Stimulated activated CD4-positive, alpha-beta T cell treated with anti-CD3 and anti-CD28 coated beads, Interleukin-12 subunit alpha, Interleukin-12 subunit beta, amount 100 ng/mL, for 48 hours (primary cell): ENCODE measurements around the gene ALPL.
"Not testable (repeated sequence)": the region's sequence is repeated elsewhere in the genome, so short reads cannot be mapped to it uniquely, and the experiment has no call there.

ENCODE experiments used
- DNase-seq, 3 donors: peaks; one replicate each; pipeline ENCODE4 v3.0.0-alpha.2; 2020; ENCODE audit warnings: low read depth in 2 of 3, low spot score in 1 of 3

Gene ALPL

DNA sequence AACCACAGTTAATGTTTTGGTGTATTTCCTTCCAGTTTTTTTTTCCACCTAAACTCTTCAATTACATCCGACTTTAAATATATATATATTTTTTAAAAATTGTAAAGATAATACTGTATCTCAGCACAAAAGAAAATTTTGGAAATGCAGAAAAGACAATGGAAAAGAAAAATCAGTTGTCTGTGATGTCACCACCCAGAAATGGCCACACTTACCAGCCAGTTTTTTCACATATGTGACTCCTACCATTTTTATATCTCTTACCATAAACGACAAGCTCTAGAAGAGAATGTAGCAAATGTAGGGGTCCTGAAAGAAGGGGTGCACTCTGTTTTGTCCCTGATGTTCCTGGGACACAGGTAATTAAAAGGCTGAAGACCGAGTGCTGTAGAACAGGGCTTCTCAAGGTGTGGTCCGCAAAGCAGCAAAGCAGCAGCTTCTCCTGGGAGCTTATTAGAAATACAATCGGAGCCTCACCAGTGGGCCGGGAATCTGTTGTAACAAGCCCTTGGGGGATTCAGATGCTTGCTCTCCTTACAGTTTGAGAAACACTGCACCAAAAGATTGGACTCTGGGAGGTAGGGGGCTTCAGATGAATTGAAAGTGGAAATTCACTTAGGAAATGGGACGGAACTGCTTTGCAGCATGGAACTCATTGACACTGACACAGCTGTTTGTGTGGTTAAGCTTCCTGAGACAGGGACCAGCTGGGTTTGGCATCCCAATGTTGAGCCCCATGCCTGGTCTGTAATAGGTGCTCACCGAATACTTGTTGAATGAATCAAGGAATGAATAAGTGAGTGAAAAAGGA is 44.1 kb downstream of the ALPL start:
- DNase-seq: no peak

DNA sequence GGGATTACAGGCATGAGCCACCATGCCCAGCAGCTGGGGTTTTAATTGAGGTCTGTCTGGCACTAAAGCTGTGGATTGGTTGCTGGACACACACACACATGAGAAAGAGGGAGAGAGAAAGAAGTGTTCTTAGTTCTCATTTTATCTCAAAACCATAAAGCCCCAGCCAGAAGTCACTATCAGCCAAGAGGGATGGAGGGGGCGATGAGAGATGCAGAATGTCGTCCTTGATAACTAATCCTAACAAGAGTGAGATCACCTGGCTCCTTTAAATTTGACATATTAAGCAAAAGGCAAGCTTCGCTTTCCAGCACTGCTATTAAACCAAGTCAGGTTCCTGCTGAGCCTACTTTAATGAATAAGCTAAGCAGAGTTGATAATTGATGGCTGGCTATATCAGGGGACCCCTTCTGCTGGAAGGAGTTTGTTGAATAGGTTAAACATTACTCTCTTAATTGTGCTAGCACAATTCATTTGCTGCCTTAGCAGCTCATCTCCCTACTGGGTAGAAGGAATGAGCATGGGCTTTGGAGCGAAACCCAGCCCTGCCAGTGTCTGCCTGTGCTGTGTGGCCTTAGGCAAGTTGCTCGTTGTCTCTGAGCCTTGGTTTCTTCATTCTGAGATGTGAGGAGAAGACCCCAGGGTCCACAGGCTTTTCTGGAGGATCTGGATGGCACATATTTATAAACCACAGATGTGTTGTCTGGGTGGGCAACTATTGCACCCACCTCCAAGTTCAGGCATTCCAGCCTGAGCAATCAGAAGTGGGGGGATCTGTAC is 50.8 kb downstream of the ALPL start:
- no peak for DNase-seq

DNA sequence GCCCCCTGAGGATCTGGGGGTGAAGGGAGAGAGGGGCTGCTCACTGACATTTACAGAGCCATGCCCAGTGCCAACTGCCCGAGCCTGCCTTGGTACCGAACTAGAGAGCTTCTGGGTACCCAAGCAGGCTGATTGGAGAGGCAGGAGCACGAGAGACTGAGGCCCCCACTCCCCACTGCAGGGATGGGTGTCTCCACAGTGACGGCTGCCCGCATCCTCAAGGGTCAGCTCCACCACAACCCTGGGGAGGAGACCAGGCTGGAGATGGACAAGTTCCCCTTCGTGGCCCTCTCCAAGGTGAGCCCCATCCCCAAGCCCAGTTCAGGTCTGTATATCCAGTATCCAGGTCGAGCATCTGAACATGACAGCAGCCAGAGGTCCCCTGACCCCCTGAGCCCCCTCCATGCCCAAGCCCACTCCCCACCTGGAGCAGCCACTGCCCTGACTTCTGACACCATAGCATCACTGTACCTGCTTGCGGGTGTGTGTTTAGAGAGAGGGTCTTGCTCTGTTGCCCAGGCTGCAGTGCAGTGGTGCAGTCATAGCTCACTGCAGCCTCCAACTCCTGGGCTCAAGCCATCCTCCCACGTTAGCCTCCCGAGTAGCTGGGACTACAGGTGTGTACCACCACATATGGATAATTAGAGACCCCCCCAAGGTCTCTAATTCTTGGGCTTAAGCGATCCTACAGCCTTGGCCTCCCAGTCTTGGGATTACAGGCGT is 51.9 kb downstream of the ALPL start:
- no peak for DNase-seq

DNA sequence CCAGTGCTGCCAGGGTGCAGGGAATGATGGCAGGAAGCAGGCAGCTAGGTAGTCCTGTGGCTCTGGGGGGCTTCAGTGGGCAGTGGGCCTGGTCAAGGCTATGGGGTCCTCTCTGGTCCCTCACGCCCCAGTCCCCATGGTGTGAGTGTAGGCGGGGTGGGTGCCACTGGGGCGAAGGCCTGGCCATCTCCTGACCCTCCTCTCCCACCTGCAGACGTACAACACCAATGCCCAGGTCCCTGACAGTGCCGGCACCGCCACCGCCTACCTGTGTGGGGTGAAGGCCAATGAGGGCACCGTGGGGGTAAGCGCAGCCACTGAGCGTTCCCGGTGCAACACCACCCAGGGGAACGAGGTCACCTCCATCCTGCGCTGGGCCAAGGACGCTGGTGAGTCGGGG is 53.7 kb downstream of the ALPL start:
- DNase-seq: no peak

DNA sequence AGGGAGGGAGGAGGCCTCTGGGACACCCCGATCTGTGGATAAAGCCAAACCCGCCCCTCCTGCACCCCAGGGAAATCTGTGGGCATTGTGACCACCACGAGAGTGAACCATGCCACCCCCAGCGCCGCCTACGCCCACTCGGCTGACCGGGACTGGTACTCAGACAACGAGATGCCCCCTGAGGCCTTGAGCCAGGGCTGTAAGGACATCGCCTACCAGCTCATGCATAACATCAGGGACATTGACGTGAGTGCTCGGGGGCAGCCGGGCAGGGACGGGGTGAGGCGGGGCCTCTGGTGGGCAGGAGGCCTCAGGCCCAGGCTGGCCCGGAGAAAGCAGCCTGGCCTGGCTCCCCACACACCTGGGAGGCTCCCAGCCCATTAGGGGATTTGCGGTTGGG is 54.7 kb downstream of the ALPL start:
- DNase-seq: no peak

DNA sequence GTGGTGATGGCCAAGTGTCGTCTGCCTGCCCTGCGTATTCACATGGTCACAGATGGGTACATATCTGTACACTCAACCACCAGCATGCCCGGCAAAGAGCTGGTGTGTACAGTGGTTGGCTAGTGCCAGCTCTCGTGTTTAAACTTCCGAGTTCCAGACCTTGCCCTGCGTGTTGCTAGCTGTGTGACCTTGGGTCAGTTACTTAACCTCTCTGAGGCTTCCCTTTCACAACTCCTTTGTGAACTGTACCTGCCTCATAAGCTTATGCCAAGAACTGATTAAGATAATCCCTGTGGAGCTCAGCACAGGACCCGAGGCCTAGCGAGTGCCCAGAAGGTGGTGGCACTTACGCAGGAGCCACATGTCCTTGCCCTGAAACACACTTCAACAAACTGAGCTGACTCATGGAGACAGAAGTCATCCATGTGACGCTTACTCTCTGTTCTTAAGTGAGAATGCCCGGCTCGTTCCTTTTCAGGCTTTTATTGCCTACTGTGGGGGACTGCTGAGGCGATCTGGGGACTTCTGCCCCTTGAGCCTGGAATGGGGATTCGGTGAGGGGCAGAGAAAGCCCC is 55.4 kb downstream of the ALPL start:
- DNase-seq: no peak

DNA sequence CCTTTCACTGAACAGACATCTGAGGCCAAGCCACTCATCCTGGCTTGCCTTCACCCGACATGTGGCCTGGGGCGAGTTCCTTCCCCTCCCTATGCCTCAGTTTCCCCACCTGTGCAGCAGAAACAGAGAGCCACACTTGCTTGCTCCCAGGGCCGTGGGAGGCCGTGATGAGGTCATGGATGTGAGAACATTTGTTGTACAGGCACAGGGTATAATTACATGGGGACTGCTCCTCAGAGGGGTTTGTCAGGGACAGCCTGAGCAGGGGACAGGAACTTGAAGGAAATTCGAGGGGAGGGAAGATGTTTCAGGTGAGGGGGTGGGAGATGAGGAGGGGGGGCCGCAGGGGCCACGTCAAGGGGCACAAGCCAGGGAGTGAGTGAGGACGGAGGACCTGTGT is 56.1 kb downstream of the ALPL start:
- no peak for DNase-seq

DNA sequence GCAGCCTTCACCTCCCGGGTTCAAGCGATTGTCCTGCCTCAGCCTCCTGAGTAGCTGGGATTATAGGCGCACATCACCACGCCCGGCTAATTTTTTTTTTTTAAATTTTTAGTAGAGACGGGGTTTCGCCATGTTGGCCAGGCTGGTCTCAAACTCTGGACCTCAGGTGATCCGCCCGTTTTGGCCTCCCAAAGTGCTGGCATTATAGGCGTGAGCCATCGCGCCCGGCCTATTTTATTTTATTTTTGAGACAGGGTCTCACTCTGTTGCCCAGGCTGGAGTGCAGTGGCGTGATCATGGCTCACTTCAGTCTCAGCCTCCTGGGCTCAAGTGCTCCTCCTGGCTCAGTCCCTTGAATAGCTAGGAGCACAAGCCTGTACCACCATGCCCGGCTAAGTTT is 57.1 kb downstream of the ALPL start:
- DNase-seq: not testable (repeated sequence)

DNA sequence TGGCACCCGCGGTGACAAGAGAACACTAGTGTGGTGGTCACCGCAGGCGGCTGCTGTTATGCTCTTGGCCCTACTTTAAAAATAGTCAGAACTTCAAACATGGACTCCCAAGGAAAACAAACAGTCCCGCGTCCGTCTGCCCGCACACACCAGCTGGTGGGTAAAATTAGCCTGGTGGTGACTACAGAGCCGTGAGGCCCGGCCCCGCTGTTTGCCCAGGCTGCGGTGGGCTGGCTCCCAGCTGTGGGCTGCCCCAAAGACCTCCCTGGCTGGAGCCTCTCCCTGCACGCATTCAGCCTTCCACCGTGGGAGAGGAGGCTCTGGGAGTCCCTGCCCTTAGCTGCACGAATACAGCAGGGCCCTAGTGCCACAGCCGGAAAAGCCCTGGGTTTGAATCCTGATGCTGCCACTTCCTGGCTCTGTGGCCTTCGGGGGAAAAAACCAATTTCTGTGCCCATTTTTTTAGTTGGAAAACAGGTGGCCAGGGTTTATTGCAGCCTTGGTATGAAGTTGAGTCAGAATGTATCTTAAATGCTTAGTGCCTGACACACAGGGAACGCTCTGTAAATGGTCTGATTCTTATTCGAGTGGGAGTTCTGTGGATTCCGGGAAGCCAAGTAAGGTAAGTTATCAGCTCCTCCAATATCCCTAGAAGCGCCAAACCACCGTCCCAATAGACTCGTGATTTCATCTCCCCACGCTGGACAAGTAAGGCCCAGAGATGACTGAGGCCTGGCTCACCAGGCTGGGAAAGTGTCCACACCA is 58.2 kb downstream of the ALPL start:
- DNase-seq: no peak

DNA sequence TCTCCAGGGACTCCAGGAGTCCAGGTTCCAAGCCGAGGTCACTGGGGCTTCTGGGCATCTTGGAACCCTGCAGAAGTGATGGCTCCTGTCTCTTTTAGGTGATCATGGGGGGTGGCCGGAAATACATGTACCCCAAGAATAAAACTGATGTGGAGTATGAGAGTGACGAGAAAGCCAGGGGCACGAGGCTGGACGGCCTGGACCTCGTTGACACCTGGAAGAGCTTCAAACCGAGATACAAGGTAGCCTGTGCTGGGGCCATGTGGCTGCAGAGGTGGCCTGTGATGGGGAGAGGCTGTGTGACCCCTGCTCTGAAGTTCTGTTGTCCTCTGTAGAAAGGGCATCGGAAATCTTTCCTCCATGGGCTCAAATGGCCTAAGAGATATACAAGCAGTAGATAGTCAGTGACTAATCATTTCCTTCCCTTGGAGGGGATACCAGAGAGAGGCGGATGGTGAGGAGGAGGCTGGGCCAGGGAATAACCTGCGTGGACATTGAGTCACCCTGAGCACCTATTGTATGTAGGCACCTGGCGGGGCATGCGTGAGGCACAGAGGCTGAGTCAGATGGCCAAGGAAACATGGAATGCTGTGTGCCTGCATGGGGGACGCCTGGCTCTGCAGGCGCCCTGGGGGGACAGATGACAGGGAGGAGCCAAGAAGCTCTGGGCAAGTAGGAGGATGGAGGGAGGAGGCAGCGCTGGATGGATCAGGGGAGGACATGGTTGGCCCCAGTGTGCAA is 59.0 kb downstream of the ALPL start:
- DNase-seq: no peak

DNA sequence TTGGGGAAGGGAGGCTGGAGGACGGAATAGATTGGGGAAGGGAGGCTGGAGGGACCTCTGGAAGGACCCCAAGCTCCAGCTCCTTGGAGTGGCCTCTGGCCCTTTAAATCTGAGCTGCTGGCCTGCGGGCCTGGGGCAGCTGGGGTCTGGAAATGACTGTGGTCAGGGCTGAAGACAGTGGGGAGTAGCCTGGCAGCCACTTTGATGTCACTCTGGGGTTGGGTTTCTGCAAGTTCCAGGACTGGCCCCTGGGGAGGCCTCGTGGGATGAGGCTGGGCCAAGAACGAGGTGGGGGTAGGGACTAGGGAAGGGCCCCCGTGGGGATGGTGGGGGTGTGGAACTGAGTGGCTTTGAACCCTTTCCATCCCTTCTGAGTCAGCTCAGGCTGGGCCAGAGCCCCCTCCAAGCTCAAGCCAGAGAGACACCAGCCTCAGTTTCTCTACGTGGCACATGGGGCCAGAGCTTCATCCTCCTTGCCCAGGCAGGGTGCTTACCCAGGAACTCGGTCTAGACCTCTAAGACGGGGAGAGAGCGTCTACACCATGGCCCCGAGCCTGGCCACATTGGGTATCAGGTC is 59.7 kb downstream of the ALPL start:
- DNase-seq: no peak

DNA sequence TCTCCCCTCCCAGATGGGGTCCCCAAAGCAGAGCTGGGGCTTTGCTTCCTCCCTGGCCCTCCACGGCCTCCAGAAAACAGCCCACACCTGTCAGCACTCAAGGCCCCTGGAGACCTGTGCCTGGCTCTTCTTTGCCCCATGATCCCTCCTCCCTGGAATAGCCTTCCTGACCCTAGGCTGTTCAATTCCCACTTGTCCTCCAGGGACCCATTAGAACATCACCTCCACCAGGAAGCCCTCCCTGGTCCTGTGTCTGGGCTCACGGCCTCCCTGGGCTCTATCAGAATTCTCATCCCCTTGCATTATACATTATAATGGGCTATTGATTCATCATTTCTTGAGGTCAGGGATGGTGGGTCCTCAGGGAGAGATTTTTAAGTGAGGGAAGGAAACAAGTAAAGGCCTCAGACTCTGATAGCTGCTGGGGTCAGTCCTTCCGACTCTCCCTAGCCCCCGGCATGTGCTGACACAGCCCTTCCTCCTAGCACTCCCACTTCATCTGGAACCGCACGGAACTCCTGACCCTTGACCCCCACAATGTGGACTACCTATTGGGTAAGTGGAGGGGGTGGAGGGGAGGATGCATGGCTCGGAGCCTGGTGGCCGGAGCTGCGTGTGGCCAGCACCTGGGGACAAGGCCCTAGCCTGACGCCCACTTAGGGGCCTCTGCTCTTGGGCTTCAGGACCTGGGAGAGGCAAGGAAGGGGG is 60.8 kb downstream of the ALPL start:
- DNase-seq: no peak

DNA sequence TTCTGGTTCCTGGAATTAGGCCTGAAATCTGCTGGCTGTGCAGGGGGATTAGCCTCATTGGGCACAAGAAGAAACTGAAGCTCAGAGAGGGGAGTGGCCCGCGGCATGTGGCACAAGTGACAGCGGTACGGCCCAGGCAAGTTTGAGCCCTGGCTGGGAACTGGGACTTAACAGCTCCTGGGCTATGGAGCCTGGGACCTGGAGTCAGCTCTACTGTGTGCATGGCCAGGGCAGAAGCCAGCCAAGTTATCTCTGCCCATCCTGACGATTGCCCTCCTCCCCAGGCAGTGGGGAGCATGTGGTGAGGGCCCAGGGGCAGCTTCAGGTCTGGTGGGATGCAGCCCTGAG is 61.3 kb downstream of the ALPL start:
- DNase-seq: no peak

DNA sequence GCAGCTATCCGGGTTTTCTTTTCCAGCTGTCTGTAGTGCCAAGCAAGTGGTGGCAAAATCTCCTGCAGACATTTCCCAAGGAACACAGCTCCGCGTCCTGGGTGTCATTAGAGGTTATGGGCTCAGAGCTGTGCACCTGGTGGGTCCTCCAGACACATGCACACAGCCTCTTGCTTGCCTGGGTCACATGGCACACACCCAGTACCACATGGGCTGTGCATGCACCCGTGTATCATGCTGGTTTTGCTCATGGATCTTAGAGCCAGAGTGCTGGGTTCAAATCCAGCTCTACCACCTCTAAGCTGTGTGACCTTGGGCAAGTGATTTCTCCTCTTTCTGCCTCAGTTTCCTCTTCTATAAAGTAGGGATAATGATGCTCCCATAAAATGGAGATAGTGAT is 61.7 kb downstream of the ALPL start:
- DNase-seq: no peak

DNA sequence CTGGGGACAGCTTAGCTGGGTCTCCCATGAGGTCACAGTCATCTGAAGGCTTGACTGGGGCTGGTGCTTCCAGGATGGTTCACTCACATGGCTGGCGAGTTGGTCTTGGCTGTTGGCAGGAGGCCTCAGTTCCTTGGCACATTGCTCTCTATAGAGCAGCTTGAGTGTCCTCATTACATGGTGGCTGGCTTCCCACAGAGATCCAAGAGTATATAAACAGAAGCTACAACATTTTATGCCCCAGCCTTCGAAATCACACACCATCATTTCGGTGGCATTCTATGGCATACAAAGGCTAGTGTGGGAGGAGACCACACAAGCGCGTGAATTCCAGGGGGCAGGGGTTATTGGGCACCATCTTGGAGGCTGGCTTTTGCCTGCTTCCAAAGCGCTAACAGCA is 63.0 kb downstream of the ALPL start:
- DNase-seq: no peak

DNA sequence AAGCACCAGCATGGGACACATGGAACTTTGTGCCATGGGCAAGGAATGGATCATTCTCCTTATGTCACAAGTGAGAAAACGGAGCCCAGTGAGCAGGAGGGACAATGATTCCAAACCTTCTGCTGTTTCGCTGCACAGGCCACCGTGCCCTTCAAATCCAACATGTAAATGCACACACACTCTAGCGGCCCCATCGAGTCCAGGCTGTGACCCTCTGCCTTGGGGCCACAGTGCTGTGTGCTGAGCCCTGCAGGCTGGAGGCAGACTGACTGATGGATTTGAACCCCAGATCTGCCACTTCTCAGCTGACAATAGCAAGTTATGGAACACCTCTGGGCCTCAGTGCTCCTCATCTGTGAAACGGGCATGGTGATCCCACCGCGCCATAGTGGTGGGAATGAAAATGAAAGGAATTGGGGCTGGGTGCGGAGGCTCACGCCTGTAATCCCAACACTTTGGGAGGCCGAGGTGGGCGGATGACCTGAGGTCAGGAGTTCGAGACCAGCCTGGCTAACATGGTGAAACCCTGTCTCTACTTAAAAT is 63.6 kb downstream of the ALPL start:
- no peak for DNase-seq

DNA sequence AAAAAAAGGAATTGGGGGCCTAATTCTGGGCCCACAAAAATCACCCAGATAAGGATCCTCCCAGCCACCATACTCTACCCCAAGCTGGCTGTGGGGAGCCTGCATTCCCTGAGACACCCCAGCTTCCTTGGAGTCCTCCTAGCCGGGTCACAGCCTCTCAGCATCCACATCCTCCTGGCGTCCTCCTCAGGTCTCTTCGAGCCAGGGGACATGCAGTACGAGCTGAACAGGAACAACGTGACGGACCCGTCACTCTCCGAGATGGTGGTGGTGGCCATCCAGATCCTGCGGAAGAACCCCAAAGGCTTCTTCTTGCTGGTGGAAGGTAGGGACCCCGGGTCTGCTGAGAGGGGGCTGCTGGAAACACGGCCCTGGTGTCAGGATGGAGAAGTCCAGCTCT is 64.3 kb downstream of the ALPL start:
- DNase-seq: no peak

DNA sequence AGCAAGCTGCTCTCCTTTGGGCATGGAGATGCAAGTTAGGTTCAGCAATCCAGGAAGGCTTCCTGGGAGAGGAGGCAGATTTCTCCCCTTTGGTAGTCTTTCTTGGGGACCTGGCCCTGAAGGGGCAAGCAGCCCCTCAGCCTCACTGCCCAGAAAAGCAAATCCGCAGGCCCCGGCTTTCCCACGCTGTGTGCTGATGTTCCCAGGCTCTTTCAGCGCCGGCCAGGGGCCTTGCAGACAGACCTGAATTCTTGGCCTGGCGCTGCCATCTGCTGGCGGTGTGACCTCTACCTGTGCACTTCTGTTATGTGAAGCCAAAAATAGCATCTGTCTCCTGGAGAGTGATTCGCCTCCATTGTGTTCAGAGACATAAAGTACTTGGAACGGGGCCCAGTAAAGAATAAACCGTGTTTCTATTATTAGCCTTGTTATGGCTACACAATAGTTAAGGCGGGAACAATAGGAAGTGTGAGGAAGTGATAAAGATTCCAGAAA is 64.8 kb downstream of the ALPL start:
- DNase-seq: no peak
